HepG2 (cell line): ENCODE results near the gene RARA. TPM values are rescaled to one million over a fixed set of nuclear protein-coding genes. Genes with fewer than 3 reads are reported as not detected.
A peak's percentile ranks its signal among the peaks of the same experiment; 100 is the strongest.

ENCODE experiments used
- ARNT ChIP-seq: fragments of 450-650 bp; IDR thresholded peaks from 2 replicates; pipeline ENCODE4 v1.6.1; 2017
- BORCS8-MEF2B ChIP-seq: sonication (generic); formaldehyde crosslinking; IDR thresholded peaks from 2 replicates; pipeline ENCODE4 v1.8.0; 2022; ENCODE audit warnings: mild to moderate bottlenecking, missing genetic modification reagents
- GZF1 ChIP-seq: sonication (generic); formaldehyde crosslinking; IDR thresholded peaks from 2 replicates; pipeline ENCODE4 v1.5.1; 2020; ENCODE audit warnings: mild to moderate bottlenecking, missing genetic modification reagents
- HNRNPL ChIP-seq: fragments of 200-400 bp; formaldehyde crosslinking; IDR thresholded peaks from 2 replicates; pipeline ENCODE4 v1.6.1; 2017; ENCODE audit warnings: mild to moderate bottlenecking, low read depth, low read length
- LBX2 ChIP-seq: sonication (generic); formaldehyde crosslinking; IDR thresholded peaks from 2 replicates; pipeline ENCODE4 v1.5.0; 2020; ENCODE audit warnings: missing genetic modification reagents, mild to moderate bottlenecking, borderline replicate concordance
- MAZ ChIP-seq, 2 experiments: sonication (generic) in 1 of 2; formaldehyde crosslinking in 1 of 2; IDR thresholded peaks; 2 replicates each; pipeline versions ENCODE4 v1.5.0 to v1.6.1; 2012 to 2020; ENCODE audit warnings: low read depth in 2 of 2, mild to moderate bottlenecking in 2 of 2, borderline replicate concordance in 1 of 2, improper control_type of control experiment in 1 of 2, low read length in 1 of 2, missing genetic modification reagents in 1 of 2, moderate library complexity in 1 of 2
- MEIS1 ChIP-seq: sonication (generic); formaldehyde crosslinking; IDR thresholded peaks from 2 replicates; pipeline ENCODE4 v1.9.0; 2021; ENCODE audit warnings: mild to moderate bottlenecking, missing genetic modification reagents, moderate library complexity, borderline replicate concordance
- NFE2L1 ChIP-seq: sonication (generic); formaldehyde crosslinking; IDR thresholded peaks from 2 replicates; pipeline ENCODE4 v1.4.0; 2020; ENCODE audit warnings: missing genetic modification reagents, mild to moderate bottlenecking, borderline replicate concordance
- NFE2L2 ChIP-seq: fragments of 150-350 bp; IDR thresholded peaks from 2 replicates; pipeline ENCODE4 v1.6.1; 2014; ENCODE audit warnings: low read length
- PBX3 ChIP-seq: sonication (generic); formaldehyde crosslinking; IDR thresholded peaks from 2 replicates; pipeline ENCODE4 v1.8.1; 2023; ENCODE audit warnings: missing genetic modification reagents, inconsistent platforms, borderline replicate concordance
- PRDM10 ChIP-seq: sonication (generic); formaldehyde crosslinking; IDR thresholded peaks from 2 replicates; pipeline ENCODE4 v1.4.0; 2020; ENCODE audit warnings: low read depth, missing genetic modification reagents
- RFX1 ChIP-seq: fragments of 450-650 bp; IDR thresholded peaks from 2 replicates; pipeline ENCODE4 v1.6.1; 2017
- RNF2 ChIP-seq: fragments of 450-650 bp; conservative IDR thresholded peaks from 2 replicates; pipeline ENCODE4 v1.6.1; 2016; ENCODE audit warnings: low read depth
- SIN3B ChIP-seq: fragments of 150-350 bp; IDR thresholded peaks from 2 replicates; pipeline ENCODE4 v1.6.1; 2014; ENCODE audit warnings: low read length
- SUZ12 ChIP-seq: fragments of 150-350 bp; IDR thresholded peaks from 2 replicates; pipeline ENCODE4 v1.6.1; 2014; ENCODE audit warnings: low read depth, low read length
- XRCC5 ChIP-seq: fragments of 200-400 bp; formaldehyde crosslinking; optimal IDR thresholded peaks from 2 replicates; pipeline ENCODE3; 2017; ENCODE audit warnings: mild to moderate bottlenecking, low read length
- ZFP41 ChIP-seq: sonication (generic); formaldehyde crosslinking; IDR thresholded peaks from 2 replicates; pipeline ENCODE4 v1.4.0; 2020; ENCODE audit warnings: mild to moderate bottlenecking, missing genetic modification reagents, borderline replicate concordance
- ZNF10 ChIP-seq: sonication (generic); formaldehyde crosslinking; IDR thresholded peaks from 2 replicates; pipeline ENCODE4 v1.4.0; 2020; ENCODE audit warnings: mild to moderate bottlenecking, low read depth, missing genetic modification reagents, borderline replicate concordance
- ZNF101 ChIP-seq: sonication (generic); formaldehyde crosslinking; IDR thresholded peaks from 2 replicates; pipeline ENCODE4 v1.4.0; 2020; ENCODE audit warnings: mild to moderate bottlenecking, low read depth, missing genetic modification reagents, borderline replicate concordance
- ZNF614 ChIP-seq: IDR thresholded peaks from 2 replicates; pipeline ENCODE4 v1.6.1; 2018; ENCODE audit warnings: missing biosample characterization, missing genetic modification reagents, inconsistent platforms, borderline replicate concordance
- ZNF652 ChIP-seq: IDR thresholded peaks from 2 replicates; pipeline ENCODE4 v1.6.1; 2016; ENCODE audit warnings: low read depth, borderline replicate concordance
- ZXDC ChIP-seq: sonication (generic); formaldehyde crosslinking; IDR thresholded peaks from 2 replicates; pipeline ENCODE4 v1.5.0; 2020; ENCODE audit warnings: mild to moderate bottlenecking, missing genetic modification reagents
- polyA plus RNA-seq, 8 experiments: library from polyadenylated mRNA; depleted of rRNA in 3 of 8; stranded (reverse) in 7 of 8; unstranded in 1 of 8; fragments of >200 nt; fragmentation: Illumina TruSeq in 4 of 8; extraction: Trizol in 4 of 8; gene quantifications; 2 replicates each; pipeline versions ENCODE4 v1.2.1 to v1.2.3, GENCODE V29; 2011 to 2016; ENCODE audit warnings: low read depth in 4 of 8, missing spikeins in 1 of 8, mixed read lengths in 1 of 8; ENCODE audit not compliant: insufficient read depth in 1 of 8
- total RNA-seq, 5 experiments: library from RNA; depleted of rRNA; stranded (reverse); fragments of >200 nt; fragmentation: Illumina TruSeq; extraction: Trizol; gene quantifications; 2 replicates each; pipeline ENCODE4 v1.2.3, GENCODE V29; 2016; ENCODE audit warnings: low read depth in 1 of 5

Gene RARA
- total and polyA plus RNA-seq, 2 of the 13 experiments (the other 11 are each of a cell fraction or from before 2014, with no cell fraction given): 6.4 to 8.6 TPM

- TF ChIP-seq LBX2 (0 out of 2 replicates have a peak, but pooled peaks have one; percentile 19), GZF1 (CRISPR knock-in tag) (no peak), SUZ12 (no peak), XRCC5 (no peak), BORCS8-MEF2B (CRISPR knock-in tag) (peak; percentile 79; the same call in 1 of the 2 replicates), MEIS1 (CRISPR knock-in tag) (peak; percentile 89; the same call in 1 of the 2 replicates), MAZ (IDR thresholded peaks at IDR 0.05; ENCODE audit: borderline replicate concordance, low read depth, low read length) (peak; percentile 72; the same call in 1 of the 2 replicates), MAZ (CRISPR knock-in tag; IDR thresholded peaks at IDR 0.05; ENCODE audit: low read depth) (peak; percentile 87), SIN3B (no peak), PBX3 (CRISPR knock-in tag) (no peak), ZNF10 (CRISPR knock-in tag) (no peak), RNF2 (no peak), ZNF652 (CRISPR knock-in tag) (peak; percentile 78; the same call in 1 of the 2 replicates), ZNF101 (CRISPR knock-in tag) (no peak), ZXDC (CRISPR knock-in tag) (no peak), ARNT (no peak), HNRNPL (no peak), PRDM10 (CRISPR knock-in tag) (peak; percentile 79), ZNF614 (CRISPR knock-in tag) (peak; percentile 69), ZFP41 (CRISPR knock-in tag) (no peak), NFE2L1 (CRISPR knock-in tag) (0 out of 2 replicates have a peak, but pooled peaks have one; percentile 13), NFE2L2 (no peak), RFX1 (no peak)
Measured at GRCh38 chr17:40352779-40353394, 43.9 kb downstream of the RARA start (continued).
